A549 (cell line): Measurements from ENCODE around the gene RCBTB2. TPM values are rescaled to one million over a fixed set of nuclear protein-coding genes. Genes with fewer than 3 reads are reported as not detected.

ENCODE experiments used
- ATAC-seq, 2 experiments: fragments of 200-7000 bp in 1 of 2; fragments of >200 bp in 1 of 2; cut with Nextera tagmentation in 1 of 2; cut with Tn5 transposase in 1 of 2; 3 replicates each; pipeline versions ENCODE4 v1.8.0 to v1.9.1; 2018 to 2020; ENCODE audit warnings: mild to moderate bottlenecking in 1 of 2, moderate library complexity in 1 of 2
- CTCF ChIA-PET: fragments of 300-600 bp; sonication (Branson Sonifier 250); formaldehyde crosslinking; extraction: SDS; loops from one replicate; lab custom pipeline; 2021; ENCODE audit warnings: antibody characterized with exemption, inconsistent platforms; lab: Yijun Ruan, JAX
- POLR2A ChIA-PET: fragments of 350-600 bp; formaldehyde crosslinking; extraction: SDS; loops from one replicate; lab custom pipeline; 2021; ENCODE audit warnings: antibody characterized with exemption, inconsistent platforms; lab: Yijun Ruan, JAX
- DNase-seq, 2 experiments: peaks; one replicate each; pipeline versions ENCODE4 v3.0.0 to v3.0.0-alpha.2; 2011 to 2016; ENCODE audit warnings: low read depth in 1 of 2, low spot score in 1 of 2
- FAIRE-seq: peaks from 2 replicates; lab custom pipeline; 2011; peaks lifted over from hg19 to GRCh38; lab: Jason Lieb, UNC
- H3K27ac ChIP-seq, 2 experiments: fragments of >200 bp; sonication (Bioruptor Twin); formaldehyde crosslinking; 3 replicates each; pipeline ENCODE4 v1.5.1; 2016 to 2017
- H3K4me1 ChIP-seq: fragments of >200 bp; sonication (Bioruptor Twin); formaldehyde crosslinking; 3 replicates; pipeline ENCODE4 v1.6.1; 2016
- H3K4me2 ChIP-seq: fragments of >200 bp; sonication (Bioruptor Twin); formaldehyde crosslinking; 3 replicates; pipeline ENCODE4 v1.6.1; 2016
- H3K4me3 ChIP-seq: fragments of >200 bp; sonication (Bioruptor Twin); formaldehyde crosslinking; 3 replicates; pipeline ENCODE4 v1.5.1; 2016
- H3K9me3 ChIP-seq: fragments of >200 bp; sonication (Bioruptor Twin); formaldehyde crosslinking; 3 replicates; pipeline ENCODE4 v1.6.1; 2016
- CBX2 ChIP-seq: fragments of 200-600 bp; sonication (generic); IDR thresholded peaks from 2 replicates; pipeline ENCODE4 v1.6.1; 2016; ENCODE audit warnings: low read depth, mild to moderate bottlenecking, borderline replicate concordance
- CHD2 ChIP-seq: fragments of 150-350 bp; IDR thresholded peaks from 2 replicates; pipeline ENCODE4 v1.6.1; 2014; ENCODE audit warnings: low read length; ENCODE audit not compliant: partially characterized antibody
- E2F6 ChIP-seq: IDR thresholded peaks from 2 replicates; pipeline ENCODE4 v1.6.1; 2012; ENCODE audit warnings: low read depth, borderline replicate concordance
- EHF ChIP-seq: fragments of 250-450 bp; sonication (Bioruptor Pico); IDR thresholded peaks from 2 replicates; pipeline ENCODE4 v1.5.0; 2020; ENCODE audit warnings: mild to moderate bottlenecking
- FOSB ChIP-seq: fragments of 250-450 bp; sonication (Bioruptor Pico); IDR thresholded peaks from 2 replicates; pipeline ENCODE4 v1.5.0; 2020; ENCODE audit warnings: mild to moderate bottlenecking, moderate library complexity
- FOXS1 ChIP-seq: fragments of 250-450 bp; sonication (Bioruptor Pico); IDR thresholded peaks from 2 replicates; pipeline ENCODE4 v1.5.0; 2020; ENCODE audit warnings: mild to moderate bottlenecking, moderate library complexity
- HEYL ChIP-seq: fragments of 250-450 bp; sonication (Bioruptor Pico); IDR thresholded peaks from 2 replicates; pipeline ENCODE4 v1.8.0; 2021; ENCODE audit warnings: mild to moderate bottlenecking, moderate library complexity
- HOXB13 ChIP-seq: fragments of 250-450 bp; sonication (Bioruptor Pico); IDR thresholded peaks from 2 replicates; pipeline ENCODE4 v1.5.0; 2020; ENCODE audit warnings: low read depth, mild to moderate bottlenecking, moderate library complexity
- JUNB ChIP-seq: fragments of >200 bp; sonication (Bioruptor Twin); formaldehyde crosslinking; IDR thresholded peaks from 2 replicates; pipeline ENCODE4 v1.6.1; 2016
- KDM1A ChIP-seq: fragments of 200-600 bp; sonication (generic); IDR thresholded peaks from 2 replicates; pipeline ENCODE4 v1.6.1; 2016; ENCODE audit warnings: low read depth, mild to moderate bottlenecking
- MAFK ChIP-seq: fragments of 450-650 bp; IDR thresholded peaks from 2 replicates; pipeline ENCODE4 v1.6.1; 2014; ENCODE audit not compliant: partially characterized antibody
- MAX ChIP-seq: IDR thresholded peaks from 2 replicates; pipeline ENCODE4 v1.6.1; 2012
- NPAS2 ChIP-seq: fragments of 250-450 bp; sonication (Bioruptor Pico); IDR thresholded peaks from 2 replicates; pipeline ENCODE4 v1.8.0; 2022; ENCODE audit warnings: mild to moderate bottlenecking, moderate library complexity, borderline replicate concordance
- POLR2A ChIP-seq: IDR thresholded peaks from 2 replicates; pipeline ENCODE4 v1.6.1; 2012; ENCODE audit warnings: mild to moderate bottlenecking, low read length
- RARB ChIP-seq: fragments of 250-450 bp; sonication (Bioruptor Pico); IDR thresholded peaks from 2 replicates; pipeline ENCODE4 v1.8.0; 2021; ENCODE audit warnings: mild to moderate bottlenecking, moderate library complexity
- RCOR1 ChIP-seq: fragments of 150-350 bp; IDR thresholded peaks from 2 replicates; pipeline ENCODE4 v1.6.1; 2014; ENCODE audit warnings: antibody characterized with exemption, low read length, low read depth
- REST ChIP-seq: fragments of 200-600 bp; sonication (generic); IDR thresholded peaks from 2 replicates; pipeline ENCODE4 v1.6.1; 2016; ENCODE audit warnings: antibody characterized with exemption, mild to moderate bottlenecking, moderate library complexity
- RFX5 ChIP-seq: fragments of 450-650 bp; IDR thresholded peaks from 2 replicates; pipeline ENCODE4 v1.7.1; 2014; ENCODE audit warnings: antibody characterized with exemption, mild to moderate bottlenecking, moderate library complexity
- SMC3 ChIP-seq: fragments of >200 bp; sonication (Bioruptor Twin); formaldehyde crosslinking; IDR thresholded peaks from 3 replicates; pipeline ENCODE4 v1.6.1; 2018; ENCODE audit warnings: inconsistent platforms
- ZC3H11A ChIP-seq: fragments of 450-650 bp; IDR thresholded peaks from 2 replicates; pipeline ENCODE4 v1.6.1; 2014; ENCODE audit warnings: antibody characterized with exemption, mild to moderate bottlenecking
- ZSCAN20 ChIP-seq: fragments of 250-450 bp; sonication (Bioruptor Pico); IDR thresholded peaks from 2 replicates; pipeline ENCODE4 v1.8.0; 2022; ENCODE audit warnings: mild to moderate bottlenecking, moderate library complexity
- WGBS: methylation state at CpG from one replicate; pipeline ENCODE4 v1.1.6; 2017; ENCODE audit errors: missing lambda C conversion rate; 5-methylcytosine and 5-hydroxymethylcytosine counted together
- polyA plus RNA-seq, 4 experiments: library from polyadenylated mRNA; depleted of rRNA in 3 of 4; stranded (reverse); fragments of >200 nt; fragmentation: RNase III in 1 of 4; extraction: RNeasy Plus Mini Kit Qiagen cat#74134 plus additional on column Dnase treatment in 1 of 4; gene quantifications; 2 replicates in 3 of 4; 3 replicates in 1 of 4; pipeline ENCODE4 v1.2.3, GENCODE V29; 2011 to 2017
- TF ChIP-seq, protein P1 (sequence below): fragments of 250-450 bp; sonication (Bioruptor Pico); IDR thresholded peaks from 2 replicates; pipeline ENCODE4 v1.5.0; 2021; ENCODE audit warnings: mild to moderate bottlenecking, moderate library complexity, borderline replicate concordance

Gene RCBTB2
- polyA plus RNA-seq, 2 of the 4 experiments (the other 2 are of a cell fraction), result 1.1 to 2.0 TPM

DNA sequence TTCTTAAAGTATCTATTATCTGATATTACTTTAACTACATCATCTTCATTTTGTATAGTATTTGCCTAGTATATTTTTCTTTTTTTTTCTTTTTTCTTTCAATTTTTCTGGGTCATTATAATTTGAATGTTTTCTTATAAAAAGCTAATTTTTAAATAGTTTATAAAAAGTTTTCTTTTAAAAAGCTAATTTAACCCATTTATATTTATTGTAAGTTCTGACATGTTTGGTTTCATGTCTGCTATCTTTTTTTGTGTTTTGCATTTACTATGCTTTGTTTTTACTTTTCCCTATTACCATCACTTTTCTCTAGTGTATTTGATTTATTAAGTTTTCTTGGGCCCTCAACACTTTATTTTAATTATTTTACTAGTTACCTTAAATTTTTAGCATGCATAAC, 22.6 kb upstream of the RCBTB2 start:
- ChIA-PET CTCF (no interaction called here), POLR2A (no interaction called here)
- Histone ChIP-seq H3K4me3 (no peak overlapping the region), H3K27ac (no peak overlapping the region), H3K4me2 (no peak overlapping the region), H3K4me1 (no peaks in the 10 kb centered on the region), H3K9me3 (peaks cover 8% of the 10 kb centered on the region; the same call in 1 of the 3 replicates)
- no peak for FAIRE-seq
- ATAC-seq, result no peak
- TF ChIP-seq NPAS2 (no peak), HOXB13 (no peak), RARB (CRISPR knock-in tag) (no peak)
- DNase-seq, result no peak

DNA sequence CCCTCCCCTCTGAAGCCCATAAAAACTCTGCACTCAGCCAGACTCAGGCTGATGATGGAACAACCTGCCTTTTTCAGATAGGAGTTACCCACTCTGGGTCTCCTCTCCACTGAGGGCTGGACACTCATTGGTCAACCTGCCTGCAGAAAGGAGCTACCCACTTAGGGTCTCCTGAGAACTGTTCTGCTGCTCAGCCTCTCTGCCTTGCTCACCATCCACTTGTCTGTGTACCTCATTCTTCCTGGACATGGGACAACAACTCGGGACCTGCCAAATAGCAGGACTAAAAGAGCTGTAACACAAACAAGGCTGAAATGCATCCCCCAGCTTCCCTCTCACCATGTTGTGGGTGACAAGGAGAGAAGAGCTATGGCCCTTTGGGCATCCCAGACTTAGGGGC, 18.4 kb upstream of the RCBTB2 start:
- TF ChIP-seq MAFK, result no peak
- TF ChIP-seq E2F6, result no peak
- TF ChIP-seq CHD2, result no peak
- TF ChIP-seq JUNB, result no peak
- no peak for TF ChIP-seq RCOR1
- no peak for TF ChIP-seq KDM1A
- TF ChIP-seq REST, result no peak
- no peak for TF ChIP-seq EHF (CRISPR knock-in tag)
- no peak for TF ChIP-seq CBX2
- TF ChIP-seq MAX, result no peak
- no peak for TF ChIP-seq FOXS1 (CRISPR knock-in tag)
- TF ChIP-seq HEYL (CRISPR knock-in tag), result no peak
- no peak for TF ChIP-seq ZSCAN20 (CRISPR knock-in tag)
- no peak for TF ChIP-seq RFX5
- no peak for TF ChIP-seq POLR2A
- TF ChIP-seq SMC3, result no peak
- ChIA-PET CTCF (interaction anchor here (1.2 kb wide), 1 partner anchor 29 kb away, joined by 7 read pairs; no protein-coding TSS in a partner anchor), POLR2A (interaction anchor here (1.2 kb wide), 1 partner anchor 19 kb away, joined by 3 read pairs; the partner anchor contains the start of gene RCBTB2)
- FAIRE-seq (no peak), ATAC-seq (no peak), DNase-seq (no peak)
- no peak overlapping the region for H3K4me3 ChIP-seq
- 0% methylated on average over 1 of the region's 1 CpG for WGBS
- peaks cover 8% of the 10 kb centered on the region; the same call in 1 of the 3 replicates for H3K9me3 ChIP-seq
- no peak overlapping the region for H3K27ac ChIP-seq
- no peak overlapping the region for H3K4me2 ChIP-seq
- H3K4me1 ChIP-seq, result no peaks in the 10 kb centered on the region

DNA sequence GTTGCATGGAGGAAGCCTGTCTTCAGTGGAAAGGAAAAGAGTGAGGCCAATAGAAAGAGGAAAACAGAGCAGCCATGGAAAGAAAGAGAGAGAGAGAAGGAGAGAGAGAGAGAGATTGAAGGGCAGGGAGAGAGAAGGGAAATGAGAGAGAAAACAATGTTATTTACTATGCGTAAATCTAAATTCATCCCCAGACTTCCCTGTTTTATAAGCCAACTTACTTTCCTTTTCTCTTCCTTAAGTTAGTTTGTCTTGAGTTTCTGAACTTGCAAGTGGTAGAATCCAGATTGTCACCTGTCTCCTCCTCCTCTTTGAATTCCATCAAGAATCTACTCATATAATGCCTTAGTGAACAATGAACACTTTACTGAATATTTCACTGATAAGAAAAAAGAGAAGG, 16.8 kb upstream of the RCBTB2 start:
- TF ChIP-seq, protein P1, sequence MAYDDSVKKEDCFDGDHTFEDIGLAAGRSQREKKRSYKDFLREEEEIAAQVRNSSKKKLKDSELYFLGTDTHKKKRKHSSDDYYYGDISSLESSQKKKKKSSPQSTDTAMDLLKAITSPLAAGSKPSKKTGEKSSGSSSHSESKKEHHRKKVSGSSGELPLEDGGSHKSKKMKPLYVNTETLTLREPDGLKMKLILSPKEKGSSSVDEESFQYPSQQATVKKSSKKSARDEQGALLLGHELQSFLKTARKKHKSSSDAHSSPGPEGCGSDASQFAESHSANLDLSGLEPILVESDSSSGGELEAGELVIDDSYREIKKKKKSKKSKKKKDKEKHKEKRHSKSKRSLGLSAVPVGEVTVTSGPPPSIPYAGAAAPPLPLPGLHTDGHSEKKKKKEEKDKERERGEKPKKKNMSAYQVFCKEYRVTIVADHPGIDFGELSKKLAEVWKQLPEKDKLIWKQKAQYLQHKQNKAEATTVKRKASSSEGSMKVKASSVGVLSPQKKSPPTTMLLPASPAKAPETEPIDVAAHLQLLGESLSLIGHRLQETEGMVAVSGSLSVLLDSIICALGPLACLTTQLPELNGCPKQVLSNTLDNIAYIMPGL (CRISPR knock-in tag), result no peak
- no peak for TF ChIP-seq HEYL (CRISPR knock-in tag)
- TF ChIP-seq EHF (CRISPR knock-in tag), result no peak
- no peak for TF ChIP-seq FOSB (CRISPR knock-in tag)
- TF ChIP-seq ZC3H11A, result no peak
- TF ChIP-seq E2F6, result no peak
- 97% methylated on average over 1 of the region's 1 CpG for WGBS
- POLR2A ChIA-PET, result interaction anchor here (1.4 kb wide), 1 partner anchor 17 kb away, joined by 4 read pairs; no protein-coding TSS in a partner anchor
- CTCF ChIA-PET, result no interaction called here
- DNase-seq (no peak), FAIRE-seq (no peak), ATAC-seq (no peak)
- Histone ChIP-seq H3K27ac (no peak overlapping the region), H3K4me3 (no peak overlapping the region), H3K4me1 (no peaks in the 10 kb centered on the region), H3K4me2 (no peak overlapping the region), H3K9me3 (peaks cover 3% of the 10 kb centered on the region; the same call in 1 of the 3 replicates)
